Mammary epithelial cell (primary cell): ENCODE data around the gene USH2A.

Experiments
- EZH2 ChIP-seq: IDR thresholded peaks from 2 replicates; pipeline ENCODE4 v1.6.1; 2012; ENCODE audit warnings: low read length, inconsistent platforms, borderline replicate concordance
- TF ChIP-seq, protein P1 (sequence below), 2 donors: IDR thresholded peaks in 1 of 2; conservative IDR thresholded peaks in 1 of 2; 2 replicates each; pipeline ENCODE4 v1.5.1; 2011 to 2012; ENCODE audit warnings: inconsistent platforms in 2 of 2, low read length in 2 of 2, mild to moderate bottlenecking in 2 of 2, control low read depth in 1 of 2, low read depth in 1 of 2; ENCODE audit not compliant: insufficient read depth in 1 of 2; ENCODE audit errors: extremely low read depth in 1 of 2

DNA sequence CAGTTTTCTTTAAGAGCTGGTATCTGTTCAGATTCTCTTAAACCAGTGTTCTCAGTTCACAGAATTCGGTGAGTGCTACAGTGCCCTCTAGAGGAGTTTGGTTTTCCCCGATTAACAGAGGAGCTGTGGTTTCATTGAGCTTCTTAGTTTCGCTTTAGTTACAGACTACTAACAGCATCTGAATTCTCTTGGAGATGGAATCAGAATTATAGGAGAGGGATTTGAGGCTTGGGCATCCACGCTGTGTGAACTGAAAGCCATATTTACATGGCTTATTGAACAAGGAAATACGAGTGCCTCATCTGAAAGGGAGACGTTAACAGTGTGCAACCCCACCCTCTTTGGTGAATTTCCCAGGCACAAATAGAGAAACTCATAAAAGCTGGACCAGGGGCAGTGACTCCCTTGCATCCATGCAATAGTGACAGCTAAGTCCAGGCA is 202.0 kb downstream of the USH2A start:
- TF ChIP-seq, protein P1, sequence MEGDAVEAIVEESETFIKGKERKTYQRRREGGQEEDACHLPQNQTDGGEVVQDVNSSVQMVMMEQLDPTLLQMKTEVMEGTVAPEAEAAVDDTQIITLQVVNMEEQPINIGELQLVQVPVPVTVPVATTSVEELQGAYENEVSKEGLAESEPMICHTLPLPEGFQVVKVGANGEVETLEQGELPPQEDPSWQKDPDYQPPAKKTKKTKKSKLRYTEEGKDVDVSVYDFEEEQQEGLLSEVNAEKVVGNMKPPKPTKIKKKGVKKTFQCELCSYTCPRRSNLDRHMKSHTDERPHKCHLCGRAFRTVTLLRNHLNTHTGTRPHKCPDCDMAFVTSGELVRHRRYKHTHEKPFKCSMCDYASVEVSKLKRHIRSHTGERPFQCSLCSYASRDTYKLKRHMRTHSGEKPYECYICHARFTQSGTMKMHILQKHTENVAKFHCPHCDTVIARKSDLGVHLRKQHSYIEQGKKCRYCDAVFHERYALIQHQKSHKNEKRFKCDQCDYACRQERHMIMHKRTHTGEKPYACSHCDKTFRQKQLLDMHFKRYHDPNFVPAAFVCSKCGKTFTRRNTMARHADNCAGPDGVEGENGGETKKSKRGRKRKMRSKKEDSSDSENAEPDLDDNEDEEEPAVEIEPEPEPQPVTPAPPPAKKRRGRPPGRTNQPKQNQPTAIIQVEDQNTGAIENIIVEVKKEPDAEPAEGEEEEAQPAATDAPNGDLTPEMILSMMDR (conservative IDR thresholded peaks at IDR 0.05 in 1 of 2, IDR thresholded peaks at IDR 0.05 in 1 of 2; ENCODE audit: extremely low read depth in 1 of 2, insufficient read depth in 1 of 2, low read depth in 1 of 2, low read length in 2 of 2), result peak; percentile 70 to 80
- no peak for TF ChIP-seq EZH2
